ENCODE measurements around the gene C11orf68. TPM values are rescaled to one million over a fixed set of nuclear protein-coding genes. Genes with fewer than 3 reads are reported as not detected.
A peak's percentile ranks its signal among the peaks of the same experiment; 100 is the strongest.

The C11orf68 gene
- total RNA-seq, 6 experiments from 2014 or later, result 79.0 to 94.6 (median 85.0) TPM

- H3K9me3 Mint-ChIP-seq, result peaks cover 17% of the 10 kb centered on the region
- no peak for DNase-seq
- peaks cover 49% of the 10 kb centered on the region for H3K4me1 Mint-ChIP-seq (ENCODE audit: low read depth)
- peaks cover 22% of the 10 kb centered on the region for H3K36me3 Mint-ChIP-seq (ENCODE audit: low read depth)
- peak overlapping the region; percentile 97 for H3K4me3 Mint-ChIP-seq
- no peak for TF ChIP-seq CTCF (IDR thresholded peaks at IDR 0.05)
- peak overlapping the region; percentile 95 for H3K27ac Mint-ChIP-seq
- peaks cover 54% of the 10 kb centered on the region for H3K27me3 Mint-ChIP-seq (ENCODE audit: insufficient read depth)
Measured at GRCh38 chr11:65886826-65887722, 31.8 kb downstream of the C11orf68 start.

DNA sequence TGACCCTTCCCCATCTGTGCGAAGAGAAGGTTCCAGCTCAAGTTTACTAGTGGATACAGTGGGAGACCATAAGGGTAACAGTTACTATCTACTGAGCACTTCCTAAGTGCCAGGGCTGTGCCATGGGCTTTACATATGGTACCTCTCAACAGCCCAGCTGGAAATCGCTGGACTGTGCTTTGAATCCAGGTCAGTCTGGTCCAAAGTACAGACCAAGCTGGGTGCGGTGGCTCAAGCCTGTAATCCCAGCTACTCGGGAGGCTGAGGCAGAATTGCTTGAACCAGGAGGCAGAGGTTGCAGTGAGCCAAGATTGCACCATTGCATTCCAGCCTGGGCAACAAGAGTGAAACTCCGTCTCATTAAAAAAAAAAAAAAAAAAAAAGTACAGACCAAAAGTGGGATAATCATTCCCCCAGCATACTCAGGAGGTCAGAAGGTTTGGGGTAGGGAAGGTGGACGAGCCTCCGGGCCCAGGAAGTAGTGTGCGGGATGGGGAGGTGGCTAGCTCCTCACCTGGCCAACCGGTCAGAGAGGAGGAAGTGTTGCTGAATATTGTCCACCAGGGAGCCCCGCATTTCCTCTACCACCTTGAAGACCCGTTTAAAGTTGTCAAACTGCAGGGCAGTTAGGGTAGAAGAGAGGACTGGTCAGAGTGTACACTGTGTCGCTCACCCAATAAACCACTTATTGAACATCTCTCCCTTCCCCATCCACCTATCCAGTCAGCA is 32.9 kb downstream of the C11orf68 start:
- no peak; the same call in 1 of the 2 replicates for TF ChIP-seq CTCF (IDR thresholded peaks at IDR 0.05)
- Mint-ChIP-seq H3K27me3 (ENCODE audit: insufficient read depth) (peaks cover 45% of the 10 kb centered on the region), H3K4me1 (ENCODE audit: low read depth) (peaks cover 55% of the 10 kb centered on the region), H3K4me3 (peak overlapping the region; percentile 97), H3K36me3 (ENCODE audit: low read depth) (peaks cover 21% of the 10 kb centered on the region), H3K9me3 (peaks cover 17% of the 10 kb centered on the region), H3K27ac (peak overlapping the region; percentile 95)
- no peak for DNase-seq

GRCh38 chr11:65885231-65885630 is 33.6 kb downstream of the C11orf68 start:
- Mint-ChIP-seq H3K4me3 (no peak overlapping the region), H3K9me3 (peaks cover 16% of the 10 kb centered on the region), H3K36me3 (ENCODE audit: low read depth) (peaks cover 19% of the 10 kb centered on the region), H3K4me1 (ENCODE audit: low read depth) (peaks cover 58% of the 10 kb centered on the region), H3K27ac (no peak overlapping the region), H3K27me3 (ENCODE audit: insufficient read depth) (peaks cover 39% of the 10 kb centered on the region)
- no peak for DNase-seq
- TF ChIP-seq CTCF (IDR thresholded peaks at IDR 0.05), result no peak

DNA sequence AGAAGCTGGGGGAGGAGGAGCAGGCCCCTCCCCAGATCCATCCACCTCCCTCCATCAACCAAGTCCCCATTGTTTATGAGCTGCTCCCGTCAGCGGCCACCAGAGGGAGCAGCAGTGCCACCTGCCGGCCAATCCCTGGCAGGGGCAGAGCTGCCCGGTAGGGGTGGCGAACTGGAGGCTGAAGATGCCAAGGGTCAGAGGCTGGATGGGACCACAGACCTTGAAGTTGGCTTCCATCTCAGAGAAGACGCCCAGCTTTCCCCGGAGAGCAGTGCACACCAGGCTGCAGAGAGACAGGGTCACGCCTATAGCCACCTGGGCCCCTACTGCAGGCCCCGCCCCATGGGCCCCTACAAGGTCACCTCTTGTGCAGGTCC is 34.2 kb downstream of the C11orf68 start:
- H3K4me1 Mint-ChIP-seq (ENCODE audit: low read depth), result peaks cover 53% of the 10 kb centered on the region
- peaks cover 16% of the 10 kb centered on the region for H3K36me3 Mint-ChIP-seq (ENCODE audit: low read depth)
- peak; percentile 58 for DNase-seq
- peak overlapping the region; percentile 61 for H3K27ac Mint-ChIP-seq
- peak overlapping the region; percentile 10; the same call in 1 of the 2 replicates for H3K4me3 Mint-ChIP-seq
- TF ChIP-seq CTCF (IDR thresholded peaks at IDR 0.05), result peak; percentile 100
- peaks cover 36% of the 10 kb centered on the region for H3K27me3 Mint-ChIP-seq (ENCODE audit: insufficient read depth)
- peaks cover 12% of the 10 kb centered on the region for H3K9me3 Mint-ChIP-seq

GRCh38 chr11:65883786-65884715 is 34.8 kb downstream of the C11orf68 start:
- H3K4me1 Mint-ChIP-seq (ENCODE audit: low read depth), result peaks cover 46% of the 10 kb centered on the region
- DNase-seq, result no peak
- TF ChIP-seq CTCF (IDR thresholded peaks at IDR 0.05), result no peak
- H3K27ac Mint-ChIP-seq, result peak overlapping the region; percentile 61
- peaks cover 16% of the 10 kb centered on the region for H3K36me3 Mint-ChIP-seq (ENCODE audit: low read depth)
- peaks cover 29% of the 10 kb centered on the region for H3K27me3 Mint-ChIP-seq (ENCODE audit: insufficient read depth)
- H3K9me3 Mint-ChIP-seq, result peaks cover 9% of the 10 kb centered on the region
- peak overlapping the region; percentile 10; the same call in 1 of the 2 replicates for H3K4me3 Mint-ChIP-seq
